ENCODE results near the gene MYLK. TPM values are rescaled to one million over a fixed set of nuclear protein-coding genes. Genes with fewer than 3 reads are reported as not detected.

Gene MYLK
- total RNA-seq, 1 donor from 2014 or later, result 4.3 TPM

DNA sequence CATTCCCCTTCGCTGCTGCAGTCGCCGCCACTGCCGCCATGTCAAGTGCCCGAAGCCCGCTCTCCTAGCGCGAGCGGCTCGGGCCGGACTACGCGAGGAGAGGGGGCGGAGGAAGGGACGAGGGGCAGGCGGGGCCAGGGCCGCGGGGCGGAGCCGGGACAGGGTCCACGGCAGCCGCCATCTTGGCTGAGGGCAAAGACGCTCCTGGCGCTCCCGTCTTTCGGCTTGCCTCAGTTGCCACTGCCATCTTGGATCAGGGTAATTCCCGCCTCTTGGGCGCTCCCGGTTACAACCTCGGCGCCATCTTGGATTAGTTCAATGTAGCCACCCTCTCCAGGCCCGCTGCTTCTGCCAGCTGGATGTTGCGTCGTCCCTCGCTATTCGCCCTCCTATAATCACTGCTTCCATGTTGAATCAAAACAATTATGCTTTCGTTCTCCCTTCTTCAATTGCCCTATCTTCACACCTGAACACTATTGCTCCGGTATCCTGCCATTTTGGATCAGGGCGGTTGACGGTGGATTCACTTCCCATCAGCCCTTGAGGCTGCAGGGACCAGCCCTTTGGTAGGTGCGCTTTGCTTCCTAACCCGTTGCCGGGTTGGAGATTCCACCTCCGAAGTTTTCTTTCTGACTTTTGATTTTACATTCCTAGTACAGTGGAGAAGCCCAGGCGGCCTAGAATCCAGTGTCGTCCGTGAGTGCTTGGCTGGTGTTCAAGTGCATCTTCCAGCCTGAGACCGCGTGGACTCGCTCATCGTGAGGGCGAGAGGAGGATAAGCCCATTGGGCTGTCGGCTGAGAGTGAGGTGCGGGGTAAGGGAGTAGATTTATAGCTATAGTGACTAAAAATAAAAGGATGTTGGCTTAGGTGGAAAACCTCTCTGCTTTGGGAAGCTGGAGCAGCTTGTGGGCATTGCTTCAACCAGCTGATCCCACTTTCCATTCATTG, 298.9 kb downstream of the MYLK start, which contains the start of gene HACD2:
HACD2 (minus strand) TSS at position 66 of the 950 bp plus-strand sequence; CDS start at position 40, 26 bp downstream.
- Mint-ChIP-seq H3K4me3 (ENCODE audit: unreplicated experiment) (peak within 1 kb of the TSS; percentile 91), H3K36me3 (ENCODE audit: unreplicated experiment) (peaks cover 24% of the 10 kb centered on the region)

DNA sequence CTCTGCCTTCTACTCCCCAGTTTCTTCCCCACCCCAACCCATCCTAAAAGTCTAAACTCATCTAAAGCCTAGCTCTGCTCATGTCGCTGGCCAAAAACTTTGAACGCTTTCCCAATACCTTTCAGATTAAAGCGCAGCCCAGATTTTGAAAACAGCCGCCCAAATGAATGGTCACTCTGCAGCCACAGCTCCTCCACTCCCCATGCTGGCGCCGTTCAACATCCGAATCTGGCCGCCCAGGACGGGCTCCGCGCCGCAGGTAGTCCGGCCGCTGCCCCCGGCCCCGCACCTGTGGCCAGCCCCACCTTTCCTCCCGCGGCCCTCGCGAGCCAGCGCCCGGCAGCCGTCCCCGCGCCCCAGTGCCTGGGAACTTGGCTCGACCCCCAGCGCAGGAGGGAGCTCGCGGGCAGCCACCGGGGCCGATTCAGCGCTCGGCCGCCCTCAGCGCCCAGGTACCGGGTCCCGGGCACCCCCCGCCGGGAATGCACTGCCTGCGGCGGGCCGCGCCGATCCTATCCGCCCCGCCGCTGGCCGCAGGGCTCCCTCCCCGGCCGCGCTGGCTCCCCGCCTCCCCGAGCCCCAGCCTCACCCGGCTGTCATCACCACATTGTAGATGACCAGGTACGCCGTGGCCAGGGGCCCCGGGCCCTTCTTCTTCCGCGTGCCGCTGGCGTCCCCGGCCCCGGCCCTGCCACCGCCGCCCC, 299.7 kb downstream of the MYLK start:
- peak overlapping the region; percentile 59 for H3K27ac Mint-ChIP-seq (ENCODE audit: unreplicated experiment)
- H3K4me1 Mint-ChIP-seq (ENCODE audit: low read depth, unreplicated experiment), result no peaks in the 10 kb centered on the region
- TF ChIP-seq, protein P1, sequence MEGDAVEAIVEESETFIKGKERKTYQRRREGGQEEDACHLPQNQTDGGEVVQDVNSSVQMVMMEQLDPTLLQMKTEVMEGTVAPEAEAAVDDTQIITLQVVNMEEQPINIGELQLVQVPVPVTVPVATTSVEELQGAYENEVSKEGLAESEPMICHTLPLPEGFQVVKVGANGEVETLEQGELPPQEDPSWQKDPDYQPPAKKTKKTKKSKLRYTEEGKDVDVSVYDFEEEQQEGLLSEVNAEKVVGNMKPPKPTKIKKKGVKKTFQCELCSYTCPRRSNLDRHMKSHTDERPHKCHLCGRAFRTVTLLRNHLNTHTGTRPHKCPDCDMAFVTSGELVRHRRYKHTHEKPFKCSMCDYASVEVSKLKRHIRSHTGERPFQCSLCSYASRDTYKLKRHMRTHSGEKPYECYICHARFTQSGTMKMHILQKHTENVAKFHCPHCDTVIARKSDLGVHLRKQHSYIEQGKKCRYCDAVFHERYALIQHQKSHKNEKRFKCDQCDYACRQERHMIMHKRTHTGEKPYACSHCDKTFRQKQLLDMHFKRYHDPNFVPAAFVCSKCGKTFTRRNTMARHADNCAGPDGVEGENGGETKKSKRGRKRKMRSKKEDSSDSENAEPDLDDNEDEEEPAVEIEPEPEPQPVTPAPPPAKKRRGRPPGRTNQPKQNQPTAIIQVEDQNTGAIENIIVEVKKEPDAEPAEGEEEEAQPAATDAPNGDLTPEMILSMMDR (IDR thresholded peaks at IDR 0.05; ENCODE audit: partially characterized antibody, unreplicated experiment), result no peak
- H3K36me3 Mint-ChIP-seq (ENCODE audit: unreplicated experiment), result peaks cover 16% of the 10 kb centered on the region
- peaks cover 2% of the 10 kb centered on the region for H3K9me3 Mint-ChIP-seq (ENCODE audit: unreplicated experiment)
- peak overlapping the region; percentile 91 for H3K4me3 Mint-ChIP-seq (ENCODE audit: unreplicated experiment)
- no peaks in the 10 kb centered on the region for H3K27me3 Mint-ChIP-seq (ENCODE audit: unreplicated experiment)
- peak; percentile 66 for DNase-seq

More for the DNA sequence above, 298.9 kb downstream of the MYLK start, which contains the start of gene HACD2:
- H3K4me1 Mint-ChIP-seq (ENCODE audit: low read depth, unreplicated experiment), result no peaks in the 10 kb centered on the region
- TF ChIP-seq, protein P1 (IDR thresholded peaks at IDR 0.05; ENCODE audit: partially characterized antibody, unreplicated experiment), result no peak
- H3K9me3 Mint-ChIP-seq (ENCODE audit: unreplicated experiment), result peaks cover 8% of the 10 kb centered on the region
- peak within 1 kb of the TSS; percentile 59 for H3K27ac Mint-ChIP-seq (ENCODE audit: unreplicated experiment)
- DNase-seq, result peak; percentile 97
- no peaks in the 10 kb centered on the region for H3K27me3 Mint-ChIP-seq (ENCODE audit: unreplicated experiment)

DNA sequence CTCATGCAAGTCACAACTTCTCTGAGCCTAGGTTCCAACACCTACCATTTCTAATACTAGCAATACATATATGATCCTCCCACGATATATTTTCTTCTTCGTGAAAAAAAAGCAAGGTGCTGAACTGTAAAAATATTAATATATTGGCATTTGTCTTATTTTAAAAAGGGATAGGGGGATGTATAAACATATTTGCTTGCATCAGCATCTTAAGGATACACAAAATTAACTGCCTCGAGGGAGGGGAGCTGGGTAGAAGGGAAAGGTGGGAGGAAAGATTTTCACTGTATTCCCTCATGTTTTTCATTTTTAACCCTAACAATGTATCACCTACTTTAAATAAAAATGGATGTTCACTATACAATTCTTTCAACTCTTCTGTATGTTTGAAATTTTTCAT, 300.6 kb downstream of the MYLK start:
- Mint-ChIP-seq H3K4me3 (ENCODE audit: unreplicated experiment) (peak overlapping the region; percentile 59), H3K36me3 (ENCODE audit: unreplicated experiment) (peaks cover 7% of the 10 kb centered on the region), H3K4me1 (ENCODE audit: low read depth, unreplicated experiment) (no peaks in the 10 kb centered on the region), H3K9me3 (ENCODE audit: unreplicated experiment) (peaks cover 2% of the 10 kb centered on the region), H3K27me3 (ENCODE audit: unreplicated experiment) (no peaks in the 10 kb centered on the region), H3K27ac (ENCODE audit: unreplicated experiment) (no peak overlapping the region)
- no peak for DNase-seq
- TF ChIP-seq, protein P1 (IDR thresholded peaks at IDR 0.05; ENCODE audit: partially characterized antibody, unreplicated experiment), result no peak

DNA sequence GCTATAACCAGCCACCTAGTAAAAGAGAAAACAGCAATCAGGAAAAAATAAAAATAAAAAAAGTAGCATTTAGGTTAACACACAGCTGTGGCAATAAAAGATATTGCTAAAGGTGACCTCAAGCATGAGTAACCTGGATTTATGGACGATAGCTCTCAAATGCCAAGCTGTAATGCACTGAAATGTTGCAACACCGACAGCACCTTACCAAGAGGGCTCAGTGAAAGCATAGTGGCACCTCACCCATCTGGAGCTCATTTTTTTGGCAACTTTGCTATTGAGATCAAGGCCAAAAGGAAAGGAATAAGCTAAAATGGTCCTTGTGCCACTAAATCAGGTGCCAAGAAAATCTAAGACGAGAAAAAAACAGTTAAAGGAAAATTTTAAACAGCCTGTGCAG, 301.8 kb downstream of the MYLK start:
- Mint-ChIP-seq H3K9me3 (ENCODE audit: unreplicated experiment) (peaks cover 2% of the 10 kb centered on the region), H3K27ac (ENCODE audit: unreplicated experiment) (no peak overlapping the region), H3K4me1 (ENCODE audit: low read depth, unreplicated experiment) (no peaks in the 10 kb centered on the region), H3K4me3 (ENCODE audit: unreplicated experiment) (no peak overlapping the region), H3K36me3 (ENCODE audit: unreplicated experiment) (no peaks in the 10 kb centered on the region), H3K27me3 (ENCODE audit: unreplicated experiment) (no peaks in the 10 kb centered on the region)
- TF ChIP-seq, protein P1 (IDR thresholded peaks at IDR 0.05; ENCODE audit: partially characterized antibody, unreplicated experiment), result no peak
- no peak for DNase-seq
